Colonic mucosa (tissue), 4 donors: ENCODE data around the gene EHBP1. TPM values are rescaled to one million over a fixed set of nuclear protein-coding genes. Genes with fewer than 3 reads are reported as not detected.

Source experiments
- DNase-seq: peaks from one replicate; pipeline ENCODE4 v3.0.0-alpha.2; 2020
- H3K27ac ChIP-seq: fragments of 200-600 bp; one replicate; pipeline ENCODE4 v1.8.0; 2021
- H3K27me3 ChIP-seq: fragments of 200-600 bp; one replicate; pipeline ENCODE4 v1.8.0; 2021
- H3K36me3 ChIP-seq: fragments of 200-600 bp; one replicate; pipeline ENCODE4 v1.8.0; 2021
- H3K4me1 ChIP-seq: fragments of 200-600 bp; one replicate; pipeline ENCODE4 v1.8.0; 2021; ENCODE audit warnings: mild to moderate bottlenecking
- H3K4me3 ChIP-seq: fragments of 200-600 bp; one replicate; pipeline ENCODE4 v1.8.0; 2021
- H3K9ac ChIP-seq, 2 donors: one replicate each; pipeline ENCODE4 v1.7.0; 2013; ENCODE audit warnings: control low read depth in 2 of 2, low read depth in 2 of 2, low read length in 2 of 2
- H3K9me3 ChIP-seq: fragments of 200-600 bp; one replicate; pipeline ENCODE4 v1.8.0; 2021
- intact Hi-C: fragments of 100-400 bp; cut with DNase I; formaldehyde crosslinking; loops from one replicate; pipeline ENCODE4 v1.14.1; 2022
- total RNA-seq, 2 donors: library from RNA; stranded (reverse); fragmentation: NEBNext Ultra II Directional in 1 of 2; extraction: Animal tissue kit (Norgen Biotek cat#: 25700) in 1 of 2; gene quantifications; one replicate each; pipeline ENCODE4 v1.2.1, GENCODE V29; 2021
- TF ChIP-seq, protein P1 (sequence below): fragments of 200-600 bp; IDR thresholded peaks from one replicate; pipeline ENCODE4 v1.8.0; 2022; ENCODE audit warnings: antibody characterized with exemption, mild to moderate bottlenecking
- donor health status: healthy.
- donor health status: DM: no; HTN: no; CAD: no.
- donor health status: DM: no; HTN: no; CAD: no.

Gene EHBP1
- total RNA-seq, 2 donors from 2014 or later, result 23.6 to 32.7 TPM

DNA sequence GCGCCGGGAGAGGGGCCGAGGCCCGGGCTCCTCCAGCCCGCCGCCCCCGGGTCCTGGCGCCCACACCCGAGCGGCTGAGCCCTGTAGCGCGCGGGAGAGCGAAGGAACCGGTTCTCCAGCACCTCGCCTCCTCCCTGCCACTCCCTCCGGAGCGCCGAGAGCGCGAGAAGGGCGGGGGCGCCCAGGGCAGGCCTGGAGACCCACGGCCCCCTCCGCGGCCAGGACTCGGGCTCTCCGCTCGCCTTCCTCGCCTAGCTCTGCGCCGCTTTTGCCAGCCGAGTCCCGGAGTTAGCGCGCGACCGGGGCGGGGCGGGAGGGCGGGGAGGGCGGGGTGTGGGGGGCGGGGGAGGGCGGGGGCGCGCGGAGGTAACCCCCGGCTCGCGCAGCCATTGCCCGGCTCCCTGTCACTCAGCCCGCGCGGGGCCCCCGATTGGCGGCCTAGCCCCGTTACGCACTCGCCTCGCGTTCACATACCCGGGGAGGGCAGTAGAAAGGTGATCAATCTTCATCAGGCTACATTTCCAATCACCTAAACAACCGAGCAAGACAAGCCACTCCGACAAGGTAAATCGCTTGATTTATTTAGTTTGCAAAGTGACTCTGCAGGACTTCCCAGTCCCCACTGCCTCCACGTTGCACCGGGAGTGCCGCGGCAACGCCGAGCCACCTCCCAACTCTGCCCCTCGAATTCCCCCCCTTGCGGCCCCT lies 345.0 kb downstream of the EHBP1 start, which contains the start of gene OTX1:
OTX1 (plus strand) TSS at position 497 of the 708 bp plus-strand sequence. CDS start 2,161 bp downstream, outside the sequence.
- Histone ChIP-seq H3K4me1 (peaks cover 31% of the 10 kb centered on the region), H3K9ac (no peak within 1 kb of the TSS), H3K27me3 (peaks cover 83% of the 10 kb centered on the region), H3K27ac (no peak within 1 kb of the TSS), H3K9me3 (no peaks in the 10 kb centered on the region), H3K4me3 (peak within 1 kb of the TSS; percentile 46), H3K36me3 (no peaks in the 10 kb centered on the region)
- TF ChIP-seq, protein P1, sequence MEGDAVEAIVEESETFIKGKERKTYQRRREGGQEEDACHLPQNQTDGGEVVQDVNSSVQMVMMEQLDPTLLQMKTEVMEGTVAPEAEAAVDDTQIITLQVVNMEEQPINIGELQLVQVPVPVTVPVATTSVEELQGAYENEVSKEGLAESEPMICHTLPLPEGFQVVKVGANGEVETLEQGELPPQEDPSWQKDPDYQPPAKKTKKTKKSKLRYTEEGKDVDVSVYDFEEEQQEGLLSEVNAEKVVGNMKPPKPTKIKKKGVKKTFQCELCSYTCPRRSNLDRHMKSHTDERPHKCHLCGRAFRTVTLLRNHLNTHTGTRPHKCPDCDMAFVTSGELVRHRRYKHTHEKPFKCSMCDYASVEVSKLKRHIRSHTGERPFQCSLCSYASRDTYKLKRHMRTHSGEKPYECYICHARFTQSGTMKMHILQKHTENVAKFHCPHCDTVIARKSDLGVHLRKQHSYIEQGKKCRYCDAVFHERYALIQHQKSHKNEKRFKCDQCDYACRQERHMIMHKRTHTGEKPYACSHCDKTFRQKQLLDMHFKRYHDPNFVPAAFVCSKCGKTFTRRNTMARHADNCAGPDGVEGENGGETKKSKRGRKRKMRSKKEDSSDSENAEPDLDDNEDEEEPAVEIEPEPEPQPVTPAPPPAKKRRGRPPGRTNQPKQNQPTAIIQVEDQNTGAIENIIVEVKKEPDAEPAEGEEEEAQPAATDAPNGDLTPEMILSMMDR, result no peak
- intact Hi-C loops, result no loop called here
- DNase-seq, result peak; percentile 63

DNA sequence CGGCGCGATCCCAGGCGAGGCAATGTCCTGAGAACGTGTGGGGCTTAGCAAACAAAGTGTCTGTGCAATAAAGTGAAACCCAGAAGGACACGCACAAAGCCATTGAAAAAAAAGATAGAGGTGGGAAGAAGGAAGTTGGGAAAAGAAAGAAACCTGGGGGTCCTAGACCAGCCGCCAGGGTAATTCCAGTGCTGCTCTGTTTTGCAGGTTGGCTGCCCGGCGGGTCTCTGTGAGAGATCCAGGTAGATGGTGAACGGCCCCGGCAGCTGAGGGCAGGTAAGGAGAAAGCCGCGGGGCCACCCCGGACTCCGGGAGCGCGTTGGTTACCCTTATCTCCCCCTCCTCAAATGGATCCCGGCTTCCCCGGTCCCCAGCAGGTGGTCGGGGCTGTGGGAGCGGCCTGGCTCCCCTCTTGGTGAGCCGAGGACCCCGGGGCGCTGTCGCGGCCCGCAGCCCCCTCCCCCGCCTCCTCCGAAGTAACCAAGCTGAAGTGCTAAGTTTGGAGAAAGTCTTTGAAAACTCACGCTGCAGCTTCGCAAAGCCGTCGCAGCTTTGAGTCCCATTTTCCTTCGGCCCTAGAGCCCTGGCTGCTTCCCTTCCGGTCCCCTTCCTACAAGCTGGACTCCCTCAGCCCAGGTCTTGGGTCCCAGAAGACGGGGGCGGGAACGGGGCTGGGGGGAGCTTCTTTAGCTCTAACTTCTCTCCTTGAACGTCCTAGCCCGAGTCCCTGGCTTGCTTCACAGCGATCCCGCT lies 345.7 kb downstream of the EHBP1 start:
- no peak overlapping the region for H3K27ac ChIP-seq
- TF ChIP-seq, protein P1, result no peak
- no peaks in the 10 kb centered on the region for H3K9me3 ChIP-seq
- intact Hi-C loops, result no loop called here
- peaks cover 34% of the 10 kb centered on the region for H3K4me1 ChIP-seq
- no peak for DNase-seq
- H3K4me3 ChIP-seq, result peak overlapping the region; percentile 46
- H3K27me3 ChIP-seq, result peaks cover 91% of the 10 kb centered on the region
- no peaks in the 10 kb centered on the region for H3K36me3 ChIP-seq
- H3K9ac ChIP-seq, result no peak overlapping the region

DNA sequence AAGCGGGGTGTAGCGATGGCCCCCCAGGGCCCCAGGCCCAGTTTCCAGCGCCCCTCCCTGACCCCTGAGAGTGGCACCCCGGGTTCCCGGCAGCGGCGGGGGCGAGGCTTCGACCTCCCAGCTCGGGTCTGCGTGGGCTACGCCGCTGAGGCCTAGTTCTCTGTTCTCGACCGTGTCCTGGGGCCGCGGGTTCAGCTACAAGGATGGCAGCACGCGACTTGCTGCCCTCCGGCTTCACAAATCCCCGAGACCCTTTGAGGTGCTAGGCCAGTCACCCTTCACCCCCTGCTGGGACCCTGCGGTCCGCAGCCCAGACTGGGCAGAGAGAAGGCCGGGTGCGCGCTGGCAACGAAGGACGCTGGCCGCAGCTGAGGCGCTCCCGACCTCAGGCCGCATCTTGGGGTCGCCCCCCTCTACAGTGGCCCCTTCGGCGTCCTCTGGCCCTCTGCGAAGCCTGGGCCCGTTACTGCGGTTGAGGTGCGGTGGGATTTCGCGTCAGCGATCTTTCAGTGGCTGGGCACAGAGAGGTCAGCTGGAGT lies 346.4 kb downstream of the EHBP1 start:
- Histone ChIP-seq H3K9ac (no peak overlapping the region), H3K4me3 (no peak overlapping the region), H3K27me3 (peaks cover 97% of the 10 kb centered on the region), H3K9me3 (no peaks in the 10 kb centered on the region), H3K36me3 (no peaks in the 10 kb centered on the region), H3K4me1 (peaks cover 34% of the 10 kb centered on the region), H3K27ac (no peak overlapping the region)
- TF ChIP-seq, protein P1, result no peak
- intact Hi-C loops, result no loop called here
- DNase-seq, result no peak

DNA sequence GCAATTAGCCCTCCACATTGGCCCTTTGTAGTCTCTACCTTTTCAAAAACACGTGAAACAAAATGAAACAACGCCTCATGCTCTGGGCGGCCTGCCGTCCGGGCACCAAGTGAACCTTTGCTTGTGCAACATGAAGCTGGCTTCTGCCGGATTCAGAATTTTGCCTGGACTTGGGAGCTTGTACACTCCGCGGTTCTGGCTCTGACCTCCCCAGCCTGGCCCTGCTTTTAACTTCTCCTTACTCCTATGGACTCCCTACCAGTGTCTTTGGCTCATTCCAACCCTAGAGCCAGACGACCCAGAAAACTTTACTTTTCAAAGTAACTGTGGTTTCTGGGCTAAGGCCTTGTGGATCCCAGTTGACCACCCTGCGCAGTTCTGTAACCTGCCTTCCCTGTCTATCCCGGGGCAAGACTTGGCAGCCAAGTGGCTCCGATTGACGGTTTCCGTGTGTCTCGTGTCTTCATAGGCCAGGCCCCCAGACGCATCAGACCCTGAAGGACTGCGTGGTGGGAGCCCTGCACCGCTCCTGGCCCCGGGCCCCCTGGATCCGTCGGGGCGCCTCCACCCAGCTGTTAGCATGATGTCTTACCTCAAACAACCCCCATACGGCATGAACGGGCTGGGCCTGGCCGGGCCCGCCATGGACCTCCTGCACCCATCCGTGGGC lies 347.0 kb downstream of the EHBP1 start:
- intact Hi-C loops, result no loop called here
- H3K36me3 ChIP-seq, result no peaks in the 10 kb centered on the region
- H3K4me1 ChIP-seq, result peaks cover 27% of the 10 kb centered on the region
- no peak overlapping the region for H3K4me3 ChIP-seq
- no peak overlapping the region for H3K9ac ChIP-seq
- peaks cover 98% of the 10 kb centered on the region for H3K27me3 ChIP-seq
- TF ChIP-seq, protein P1, result no peak
- DNase-seq, result no peak
- no peaks in the 10 kb centered on the region for H3K9me3 ChIP-seq
- H3K27ac ChIP-seq, result no peak overlapping the region
